Sigmoid colon (tissue), 7 donors: ENCODE data around the gene PSME4. TPM values are rescaled to one million over a fixed set of nuclear protein-coding genes. Genes with fewer than 3 reads are reported as not detected.

ENCODE experiments used
- DNase-seq: peaks from one replicate; pipeline ENCODE4 v3.0.0-alpha.2; 2019
- H3K27ac ChIP-seq, 4 donors: fragments of 200-600 bp; sonication (generic); one replicate each; pipeline ENCODE4 v1.5.1; 2016 to 2019; ENCODE audit warnings: mild to moderate bottlenecking in 1 of 4
- H3K27me3 ChIP-seq, 3 donors: fragments of 200-600 bp; sonication (generic); one replicate each; pipeline ENCODE4 v1.5.1; 2019; ENCODE audit warnings: mild to moderate bottlenecking in 1 of 3
- H3K36me3 ChIP-seq, 4 donors: fragments of 200-600 bp; sonication (generic); one replicate each; pipeline ENCODE4 v1.5.1; 2016 to 2019
- H3K4me1 ChIP-seq, 4 donors: fragments of 200-600 bp; sonication (generic); one replicate each; pipeline ENCODE4 v1.5.1; 2017 to 2019
- H3K4me3 ChIP-seq, 4 donors: fragments of 200-600 bp; sonication (generic); one replicate each; pipeline ENCODE4 v1.5.1; 2017 to 2019; ENCODE audit warnings: mild to moderate bottlenecking in 2 of 4, moderate library complexity in 1 of 4
- H3K9me3 ChIP-seq, 4 donors: fragments of 200-600 bp in 3 of 4; sonication (generic) in 3 of 4; one replicate each; pipeline versions ENCODE4 v1.5.1 to v1.6.1; 2013 to 2019
- EP300 ChIP-seq, 4 donors: sonication (generic); formaldehyde crosslinking; IDR thresholded peaks; one replicate each; pipeline ENCODE4 v1.6.1; 2017; ENCODE audit warnings: antibody characterized with exemption in 4 of 4
- POLR2A ChIP-seq, 2 donors: fragments of 450-650 bp; IDR thresholded peaks; one replicate each; pipeline ENCODE4 v1.6.1; 2016; ENCODE audit warnings: antibody characterized with exemption in 2 of 2, mild to moderate bottlenecking in 2 of 2, moderate library complexity in 2 of 2
- POLR2AphosphoS5 ChIP-seq, 4 donors: sonication (generic); formaldehyde crosslinking; IDR thresholded peaks; one replicate each; pipeline ENCODE4 v1.6.1; 2017; ENCODE audit warnings: antibody characterized with exemption in 4 of 4
- WGBS, 2 donors: extraction: QIAGEN DNeasy Blood & Tissue Kit; methylation state at CpG; one replicate each; pipeline ENCODE4 v1.1.7; 2013; 5-methylcytosine and 5-hydroxymethylcytosine counted together
- intact Hi-C: fragments of 100-400 bp; cut with DNase I; formaldehyde crosslinking; loops from one replicate; pipeline ENCODE4 v1.15.1; 2023
- polyA plus RNA-seq, 3 donors: library from polyadenylated mRNA; stranded (reverse); fragments of 200-250 nt; gene quantifications; one replicate each; pipeline ENCODE4 v1.2.3, GENCODE V29; 2013
- small RNA-seq, 3 donors: library from RNA; depleted of rRNA; stranded (forward); fragments of <200 nt; gene quantifications; one replicate each; pipeline ENCODE3, GENCODE V24; 2016
- total RNA-seq, 4 donors: library from RNA; depleted of rRNA; stranded (reverse); fragments of >200 nt; gene quantifications; one replicate each; pipeline ENCODE4 v1.1.0, GENCODE V29; 2016
- TF ChIP-seq, protein P1 (sequence below), 4 experiments: fragments of 450-650 bp in 3 of 4; fragments of 200-600 bp in 1 of 4; IDR thresholded peaks; one replicate each; pipeline ENCODE4 v1.5.1; 2016 to 2019; ENCODE audit warnings: antibody characterized with exemption in 4 of 4, mild to moderate bottlenecking in 3 of 4, moderate library complexity in 2 of 4
- donor health status: healthy with polysubstance abuse.
- donor health status: Bipolar disorder and iron deficiency.
- donor health status: healthy.

The PSME4 gene
- total and polyA plus RNA-seq, 7 donors, result 15.0 to 79.8 (median 47.8) TPM

DNA sequence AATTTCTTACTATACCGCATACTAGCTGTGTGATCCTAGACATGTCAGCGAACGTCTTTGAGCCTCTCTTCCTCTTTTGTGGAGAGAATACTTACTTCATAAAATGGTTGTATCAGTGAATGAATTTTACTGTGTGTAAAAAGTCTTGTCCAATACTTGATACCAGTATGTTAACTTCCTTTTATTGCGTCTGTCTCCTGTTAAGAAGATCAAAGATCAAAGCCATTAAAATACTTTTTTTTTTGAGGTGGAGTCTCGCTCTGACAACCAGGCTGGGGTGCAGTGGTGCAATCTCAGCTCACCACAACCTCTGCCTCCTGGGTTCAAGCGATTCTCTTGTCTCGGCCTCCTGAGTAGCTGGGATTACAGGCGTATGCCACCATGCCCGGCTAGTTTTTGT lies 150.7 kb downstream of the PSME4 start:
- H3K4me3 ChIP-seq, result no peak overlapping the region
- TF ChIP-seq POLR2AphosphoS5 (IDR thresholded peaks at IDR 0.05) (no peak), POLR2A (IDR thresholded peaks at IDR 0.05) (no peak), EP300 (IDR thresholded peaks at IDR 0.05) (no peak)
- TF ChIP-seq, protein P1, sequence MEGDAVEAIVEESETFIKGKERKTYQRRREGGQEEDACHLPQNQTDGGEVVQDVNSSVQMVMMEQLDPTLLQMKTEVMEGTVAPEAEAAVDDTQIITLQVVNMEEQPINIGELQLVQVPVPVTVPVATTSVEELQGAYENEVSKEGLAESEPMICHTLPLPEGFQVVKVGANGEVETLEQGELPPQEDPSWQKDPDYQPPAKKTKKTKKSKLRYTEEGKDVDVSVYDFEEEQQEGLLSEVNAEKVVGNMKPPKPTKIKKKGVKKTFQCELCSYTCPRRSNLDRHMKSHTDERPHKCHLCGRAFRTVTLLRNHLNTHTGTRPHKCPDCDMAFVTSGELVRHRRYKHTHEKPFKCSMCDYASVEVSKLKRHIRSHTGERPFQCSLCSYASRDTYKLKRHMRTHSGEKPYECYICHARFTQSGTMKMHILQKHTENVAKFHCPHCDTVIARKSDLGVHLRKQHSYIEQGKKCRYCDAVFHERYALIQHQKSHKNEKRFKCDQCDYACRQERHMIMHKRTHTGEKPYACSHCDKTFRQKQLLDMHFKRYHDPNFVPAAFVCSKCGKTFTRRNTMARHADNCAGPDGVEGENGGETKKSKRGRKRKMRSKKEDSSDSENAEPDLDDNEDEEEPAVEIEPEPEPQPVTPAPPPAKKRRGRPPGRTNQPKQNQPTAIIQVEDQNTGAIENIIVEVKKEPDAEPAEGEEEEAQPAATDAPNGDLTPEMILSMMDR (IDR thresholded peaks at IDR 0.05), result no peak
- H3K36me3 ChIP-seq, result peaks cover 0 to 48% (median 12%) of the 10 kb centered on the region in 4 donors
- no peaks in the 10 kb centered on the region for H3K9me3 ChIP-seq
- WGBS, 2 donors, result 31 to 76% methylated on average over 9 of the region's 9 CpGs
- no peaks in the 10 kb centered on the region for H3K4me1 ChIP-seq
- intact Hi-C loops, result no loop called here
- DNase-seq, result no peak
- H3K27me3 ChIP-seq, result no peaks in the 10 kb centered on the region
- no peak overlapping the region for H3K27ac ChIP-seq

DNA sequence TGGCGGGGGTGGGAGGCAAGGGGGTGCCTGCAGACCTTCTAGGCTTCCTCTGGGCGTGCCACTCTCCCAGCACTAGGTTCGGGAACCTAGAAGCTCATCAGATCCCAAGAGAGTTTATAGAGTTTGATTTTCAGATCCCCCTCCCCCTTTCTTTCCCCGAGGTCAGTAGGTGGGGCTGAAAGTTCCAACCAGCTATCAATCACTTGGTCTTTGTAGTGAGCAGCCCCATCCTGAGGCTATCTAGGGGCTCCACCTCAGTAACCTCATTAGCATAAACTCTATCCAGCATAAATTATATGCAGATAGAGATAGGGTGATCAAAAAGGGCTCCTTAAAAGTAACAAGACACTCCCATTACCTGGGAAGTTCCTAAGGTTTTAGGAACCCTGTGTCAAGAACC lies 151.2 kb downstream of the PSME4 start:
- Histone ChIP-seq H3K27me3 (no peaks in the 10 kb centered on the region), H3K4me1 (no peaks in the 10 kb centered on the region), H3K27ac (no peak overlapping the region), H3K36me3 (peaks cover 0 to 52% (median 13%) of the 10 kb centered on the region in 4 donors), H3K4me3 (no peak overlapping the region), H3K9me3 (no peaks in the 10 kb centered on the region)
- no peak for DNase-seq
- WGBS, 2 donors, result 33 to 74% methylated on average over 4 of the region's 4 CpGs
- TF ChIP-seq EP300 (IDR thresholded peaks at IDR 0.05) (no peak), POLR2AphosphoS5 (IDR thresholded peaks at IDR 0.05) (no peak), POLR2A (IDR thresholded peaks at IDR 0.05) (no peak)
- TF ChIP-seq, protein P1 (IDR thresholded peaks at IDR 0.05), result no peak
- intact Hi-C loops, result no loop called here

DNA sequence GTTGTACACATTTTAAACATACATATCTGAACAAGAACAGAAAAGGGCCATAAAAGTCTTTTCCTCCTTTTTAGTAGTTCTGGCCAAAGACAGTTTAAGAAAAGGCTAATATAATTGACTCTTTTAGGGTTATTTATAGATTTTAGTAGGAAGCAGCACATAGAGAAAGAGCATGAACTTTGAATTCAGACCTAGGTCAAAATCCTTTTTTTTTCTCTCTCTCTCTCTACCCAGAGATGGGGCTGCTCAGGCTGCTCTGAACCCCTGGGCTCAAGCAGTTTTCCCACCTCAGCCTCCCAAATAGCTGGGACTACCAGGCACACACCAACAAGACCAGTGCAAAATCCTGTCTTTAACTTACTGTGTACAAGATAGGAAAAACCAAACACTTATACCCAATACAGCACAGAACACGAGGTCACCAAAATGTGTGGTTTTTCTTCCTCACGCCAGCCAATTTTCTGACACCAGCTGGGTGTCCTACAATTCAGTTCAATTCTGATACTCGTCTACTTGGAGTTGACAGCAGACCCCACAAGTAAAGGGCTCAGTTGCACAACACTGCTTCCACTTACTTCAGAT lies 151.8 kb downstream of the PSME4 start:
- intact Hi-C loops, result no loop called here
- WGBS, 2 donors, result 93 to 94% methylated on average over 3 of the region's 3 CpGs
- Histone ChIP-seq H3K4me3 (no peak overlapping the region), H3K36me3 (peaks cover 0 to 59% (median 13%) of the 10 kb centered on the region in 4 donors), H3K27me3 (no peaks in the 10 kb centered on the region), H3K9me3 (no peaks in the 10 kb centered on the region), H3K27ac (no peak overlapping the region), H3K4me1 (no peaks in the 10 kb centered on the region)
- TF ChIP-seq POLR2AphosphoS5 (IDR thresholded peaks at IDR 0.05), result no peak
- TF ChIP-seq EP300 (IDR thresholded peaks at IDR 0.05), result no peak
- TF ChIP-seq, protein P1 (IDR thresholded peaks at IDR 0.05), result no peak
- TF ChIP-seq POLR2A (IDR thresholded peaks at IDR 0.05), result no peak
- DNase-seq, result no peak

Small RNA genes lying within 50 kb of the gene (small RNA-seq; reads per million reads assigned to genes)
- 0 reads per million in 3 donors for gene MIR3682

Other genes with a start within 250 kb of the PSME4 start
- gene CHAC2, start 203.2 kb downstream of the PSME4 start, total RNA-seq, result 1 to 10 TPM in 3 of 4 donors, under 1 TPM in 1; 0.68 to 3.8 (median 2.4) TPM
- 1 to 10 TPM; 1.8 to 8.1 (median 7.5) TPM for gene CHAC2, start 203.2 kb downstream of the PSME4 start, polyA plus RNA-seq
- 10 to 100 TPM; 14.4 to 25.7 (median 18.1) TPM for gene ASB3, start 184.0 kb downstream of the PSME4 start, total RNA-seq
- gene ASB3, start 184.0 kb downstream of the PSME4 start, polyA plus RNA-seq, result 1 to 10 TPM; 2.8 to 6.6 (median 4.2) TPM
- 10 to 100 TPM; 23.5 to 69.2 (median 42.2) TPM for gene ERLEC1, start 183.9 kb downstream of the PSME4 start, total RNA-seq
- gene ERLEC1, start 183.9 kb downstream of the PSME4 start, polyA plus RNA-seq, result 10 to 100 TPM; 23.4 to 35.4 (median 34.4) TPM
- 1 to 10 TPM; 1.4 to 6.4 (median 2.9) TPM for gene GPR75, start 111.0 kb downstream of the PSME4 start, total RNA-seq
- gene GPR75, start 111.0 kb downstream of the PSME4 start, polyA plus RNA-seq, result 1 to 10 TPM in 1 of 3 donors, not detected in 2; 1.3 TPM
- 10 to 100 TPM; 15.8 to 32.0 (median 26.7) TPM for gene ACYP2, start 144.6 kb upstream of the PSME4 start, total RNA-seq
- 10 to 100 TPM; 13.2 to 19.8 (median 17.6) TPM for gene ACYP2, start 144.6 kb upstream of the PSME4 start, polyA plus RNA-seq